Measurements from ENCODE around the gene PPP4C. TPM values are rescaled to one million over a fixed set of nuclear protein-coding genes. Genes with fewer than 3 reads are reported as not detected.

The PPP4C gene
- total and polyA plus RNA-seq, 2 experiments from 2014 or later = 123 to 236 TPM

DNA sequence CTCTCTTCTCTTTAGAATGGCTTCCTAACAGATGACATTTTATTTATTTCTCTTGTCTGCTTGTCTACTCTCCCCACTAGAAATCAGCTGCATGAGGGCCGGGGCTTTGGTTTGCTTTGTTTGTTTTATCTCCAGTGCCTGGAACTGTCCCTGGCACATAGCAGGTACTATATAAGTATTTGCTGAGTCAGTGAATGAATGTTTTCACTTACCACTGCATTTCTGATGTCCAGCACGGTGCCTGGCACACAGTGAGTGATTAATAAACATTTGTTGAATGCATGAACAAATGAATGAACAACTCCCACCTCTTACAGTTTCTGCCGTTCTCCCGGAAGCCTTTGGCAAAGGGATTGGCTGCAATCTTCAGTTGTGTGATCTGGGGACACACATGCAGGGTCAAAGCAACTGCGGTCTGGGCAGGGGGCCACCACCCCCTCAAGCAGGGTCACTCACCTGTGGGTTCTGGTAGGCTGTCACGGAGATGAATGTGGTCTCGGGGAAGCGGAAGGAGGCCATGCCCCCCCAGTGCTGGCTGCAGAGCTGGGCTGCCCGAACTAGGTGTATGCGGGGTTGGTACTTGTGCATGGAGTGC lies 12.5 kb downstream of the PPP4C start:
- no peaks in the 10 kb centered on the region for H3K36me3 ChIP-seq (replicated peaks; ENCODE audit: insufficient read depth, low read depth)
- 81% methylated on average over 10 of the region's 10 CpGs for WGBS (ENCODE audit: low lambda C conversion rate, missing lambda C conversion rate)

DNA sequence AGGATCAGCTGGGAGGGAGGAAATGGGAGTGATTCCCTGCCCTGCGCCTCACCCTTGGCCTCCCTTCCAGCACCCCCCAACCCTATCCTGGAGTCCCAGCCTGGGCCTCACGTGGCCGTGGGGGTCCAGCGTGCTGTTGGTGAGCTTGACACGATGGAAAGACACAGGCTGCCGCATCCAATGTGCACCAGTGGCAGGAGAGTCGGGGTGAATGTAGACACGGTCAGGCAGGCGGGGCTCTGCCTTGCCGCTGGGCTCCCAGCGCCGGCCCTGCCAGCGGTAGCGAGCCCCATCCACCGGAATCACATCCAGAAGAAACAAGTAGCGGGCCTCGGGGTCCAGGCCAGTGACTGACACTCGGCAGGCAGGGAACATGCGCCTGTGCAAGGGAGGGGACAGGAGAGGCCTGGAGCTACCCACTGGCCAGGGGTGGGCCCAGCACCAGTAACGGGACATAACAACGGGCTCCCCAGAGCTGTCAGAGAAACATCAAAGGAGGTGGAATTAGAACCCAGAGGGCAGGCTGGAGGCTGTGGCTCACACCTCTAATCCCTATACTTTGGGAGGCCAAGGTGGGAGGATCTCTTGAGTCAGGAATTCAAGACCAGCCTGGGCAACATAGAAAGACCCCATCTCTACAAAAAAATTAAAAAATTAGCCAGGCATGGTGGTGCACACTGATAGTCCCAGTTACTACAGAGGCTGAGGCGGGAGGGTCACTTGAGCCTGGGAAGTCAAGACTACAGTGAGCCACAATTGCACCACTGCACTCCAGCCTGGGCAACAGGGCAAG lies 13.2 kb downstream of the PPP4C start:
- H3K27me3 ChIP-seq = no peaks in the 10 kb centered on the region
- H3K36me3 ChIP-seq (replicated peaks; ENCODE audit: insufficient read depth, low read depth) = no peaks in the 10 kb centered on the region
- TF ChIP-seq EZH2 (IDR thresholded peaks at IDR 0.05; ENCODE audit: borderline replicate concordance) = no peak
- no peaks in the 10 kb centered on the region for H3K79me2 ChIP-seq
- H3K27ac ChIP-seq = no peak overlapping the region
- DNase-seq (ENCODE audit: low spot score) = no peak
- H3K9me2 ChIP-seq (replicated peaks; ENCODE audit: insufficient read depth) = no peaks in the 10 kb centered on the region
- no peak overlapping the region for H3K4me2 ChIP-seq
- no peaks in the 10 kb centered on the region for H4K20me1 ChIP-seq (ENCODE audit: insufficient read depth, poor library complexity, severe bottlenecking)
- peaks cover 6% of the 10 kb centered on the region for H3K4me1 ChIP-seq (ENCODE audit: insufficient read depth)
- no peak overlapping the region for H2AFZ ChIP-seq
- WGBS (ENCODE audit: low lambda C conversion rate, missing lambda C conversion rate) = 87% methylated on average over 21 of the region's 22 CpGs
- no peaks in the 10 kb centered on the region for H3K9me3 ChIP-seq (ENCODE audit: low read depth)
- no peak overlapping the region for H3K4me3 ChIP-seq

More for the DNA sequence above, 12.5 kb downstream of the PPP4C start:
- Histone ChIP-seq H3K4me1 (ENCODE audit: insufficient read depth) (peaks cover 6% of the 10 kb centered on the region), H3K27ac (no peak overlapping the region), H2AFZ (no peak overlapping the region), H3K4me2 (no peak overlapping the region), H4K20me1 (ENCODE audit: insufficient read depth, poor library complexity, severe bottlenecking) (no peaks in the 10 kb centered on the region), H3K27me3 (no peaks in the 10 kb centered on the region), H3K9me3 (ENCODE audit: low read depth) (no peaks in the 10 kb centered on the region), H3K4me3 (no peak overlapping the region), H3K79me2 (no peaks in the 10 kb centered on the region), H3K9me2 (replicated peaks; ENCODE audit: insufficient read depth) (no peaks in the 10 kb centered on the region)
- TF ChIP-seq, protein P1, sequence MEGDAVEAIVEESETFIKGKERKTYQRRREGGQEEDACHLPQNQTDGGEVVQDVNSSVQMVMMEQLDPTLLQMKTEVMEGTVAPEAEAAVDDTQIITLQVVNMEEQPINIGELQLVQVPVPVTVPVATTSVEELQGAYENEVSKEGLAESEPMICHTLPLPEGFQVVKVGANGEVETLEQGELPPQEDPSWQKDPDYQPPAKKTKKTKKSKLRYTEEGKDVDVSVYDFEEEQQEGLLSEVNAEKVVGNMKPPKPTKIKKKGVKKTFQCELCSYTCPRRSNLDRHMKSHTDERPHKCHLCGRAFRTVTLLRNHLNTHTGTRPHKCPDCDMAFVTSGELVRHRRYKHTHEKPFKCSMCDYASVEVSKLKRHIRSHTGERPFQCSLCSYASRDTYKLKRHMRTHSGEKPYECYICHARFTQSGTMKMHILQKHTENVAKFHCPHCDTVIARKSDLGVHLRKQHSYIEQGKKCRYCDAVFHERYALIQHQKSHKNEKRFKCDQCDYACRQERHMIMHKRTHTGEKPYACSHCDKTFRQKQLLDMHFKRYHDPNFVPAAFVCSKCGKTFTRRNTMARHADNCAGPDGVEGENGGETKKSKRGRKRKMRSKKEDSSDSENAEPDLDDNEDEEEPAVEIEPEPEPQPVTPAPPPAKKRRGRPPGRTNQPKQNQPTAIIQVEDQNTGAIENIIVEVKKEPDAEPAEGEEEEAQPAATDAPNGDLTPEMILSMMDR (IDR thresholded peaks at IDR 0.05; ENCODE audit: poor library complexity) = no peak
- TF ChIP-seq EZH2 (IDR thresholded peaks at IDR 0.05; ENCODE audit: borderline replicate concordance) = no peak
- no peak for TF ChIP-seq EZH2phosphoT487 (IDR thresholded peaks at IDR 0.05; ENCODE audit: low read depth, severe bottlenecking, unreplicated experiment)
- no peak for DNase-seq (ENCODE audit: low spot score)

- Histone ChIP-seq H3K9me3 (ENCODE audit: low read depth) (no peaks in the 10 kb centered on the region), H2AFZ (peak overlapping the region; percentile 76), H3K9me2 (replicated peaks; ENCODE audit: insufficient read depth) (no peaks in the 10 kb centered on the region), H3K27me3 (no peaks in the 10 kb centered on the region), H3K4me3 (no peak overlapping the region), H3K27ac (peak overlapping the region; percentile 3), H3K4me2 (peak overlapping the region; percentile 92), H3K36me3 (replicated peaks; ENCODE audit: insufficient read depth, low read depth) (no peaks in the 10 kb centered on the region), H3K79me2 (peaks cover 11% of the 10 kb centered on the region), H4K20me1 (ENCODE audit: insufficient read depth, poor library complexity, severe bottlenecking) (no peaks in the 10 kb centered on the region), H3K4me1 (ENCODE audit: insufficient read depth) (peaks cover 15% of the 10 kb centered on the region)
- TF ChIP-seq EZH2 (IDR thresholded peaks at IDR 0.05; ENCODE audit: borderline replicate concordance) = no peak
- TF ChIP-seq, protein P1 (IDR thresholded peaks at IDR 0.05; ENCODE audit: poor library complexity) = no peak
- TF ChIP-seq EZH2phosphoT487 (IDR thresholded peaks at IDR 0.05; ENCODE audit: low read depth, severe bottlenecking, unreplicated experiment) = no peak
- no peak for DNase-seq (ENCODE audit: low spot score)
- 84% methylated on average over 25 of the region's 26 CpGs for WGBS (ENCODE audit: low lambda C conversion rate, missing lambda C conversion rate)
Observed at GRCh38 chr16:30090610-30091331, 15.0 kb downstream of the PPP4C start.
